Gastrocnemius medialis (tissue), 4 donors: Measurements from ENCODE around the gene LDLRAD4.

Source experiments
- CTCF ChIP-seq, 5 experiments: fragments of 450-650 bp in 3 of 5; fragments of 200-600 bp in 2 of 5; sonication (generic) in 2 of 5; IDR thresholded peaks in 4 of 5; conservative IDR thresholded peaks in 1 of 5; 1 replicate in 4 of 5; 2 replicates in 1 of 5; pipeline ENCODE4 v1.5.1; 2016 to 2019; ENCODE audit warnings: antibody characterized with exemption in 5 of 5, mild to moderate bottlenecking in 3 of 5, moderate library complexity in 3 of 5
- POLR2A ChIP-seq, 2 donors: fragments of 450-650 bp; IDR thresholded peaks; one replicate each; pipeline ENCODE4 v1.6.1; 2017; ENCODE audit warnings: antibody characterized with exemption in 2 of 2, mild to moderate bottlenecking in 2 of 2, moderate library complexity in 2 of 2

GRCh38 chr18:13462686-13463085 lies 244.1 kb downstream of the LDLRAD4 start:
- no peak for TF ChIP-seq CTCF (IDR thresholded peaks at IDR 0.05 in 4 of 5, conservative IDR thresholded peaks at IDR 0.05 in 1 of 5)
- TF ChIP-seq POLR2A (IDR thresholded peaks at IDR 0.05) = no peak
